Jurkat, Clone E6-1 (cell line): ENCODE measurements around the gene TMEM175.
"Not testable (repeated sequence)": the region's sequence is repeated elsewhere in the genome, so short reads cannot be mapped to it uniquely, and the experiment has no call there.

Experiments used
- DNase-seq: peaks from one replicate; pipeline ENCODE4 v3.0.0-alpha.2; 2011; ENCODE audit warnings: low read depth, low spot score
- H3K4me3 ChIP-seq: 2 replicates; pipeline ENCODE4 v1.5.1; 2011; ENCODE audit warnings: mild to moderate bottlenecking, low read length, control low read depth, moderate library complexity

Gene TMEM175

DNA sequence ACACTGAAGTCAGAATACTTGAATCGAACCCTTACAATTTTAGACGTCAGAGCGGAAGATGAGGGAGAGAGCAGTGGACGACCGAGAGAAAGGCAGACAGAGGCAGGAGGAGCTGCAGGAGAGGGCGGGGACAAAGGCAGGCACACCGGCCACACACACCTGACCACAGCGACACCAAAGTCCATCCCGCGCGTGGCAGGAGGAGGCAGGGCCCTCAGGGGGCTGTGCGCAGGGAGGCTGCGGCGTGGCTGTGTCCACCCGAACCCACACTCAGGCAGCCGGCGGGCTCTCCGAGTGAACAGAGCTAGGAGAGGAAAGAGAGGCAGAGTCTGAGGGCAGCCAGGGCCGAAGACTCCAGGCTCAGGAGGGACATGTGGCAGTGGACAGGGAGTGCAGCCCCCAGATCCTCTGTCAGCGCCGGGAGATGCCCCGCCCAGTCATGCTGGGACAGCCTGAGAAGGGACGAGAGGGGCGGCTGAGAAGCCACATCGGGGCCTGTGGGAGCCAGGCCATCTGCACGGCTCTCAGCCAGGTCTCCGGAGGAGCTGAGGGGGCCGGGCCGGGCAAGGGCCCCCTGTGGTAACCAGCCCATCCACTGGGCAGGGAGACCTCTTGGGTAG, 20.3 kb upstream of the TMEM175 start:
- no peak overlapping the region for H3K4me3 ChIP-seq
- no peak for DNase-seq

DNA sequence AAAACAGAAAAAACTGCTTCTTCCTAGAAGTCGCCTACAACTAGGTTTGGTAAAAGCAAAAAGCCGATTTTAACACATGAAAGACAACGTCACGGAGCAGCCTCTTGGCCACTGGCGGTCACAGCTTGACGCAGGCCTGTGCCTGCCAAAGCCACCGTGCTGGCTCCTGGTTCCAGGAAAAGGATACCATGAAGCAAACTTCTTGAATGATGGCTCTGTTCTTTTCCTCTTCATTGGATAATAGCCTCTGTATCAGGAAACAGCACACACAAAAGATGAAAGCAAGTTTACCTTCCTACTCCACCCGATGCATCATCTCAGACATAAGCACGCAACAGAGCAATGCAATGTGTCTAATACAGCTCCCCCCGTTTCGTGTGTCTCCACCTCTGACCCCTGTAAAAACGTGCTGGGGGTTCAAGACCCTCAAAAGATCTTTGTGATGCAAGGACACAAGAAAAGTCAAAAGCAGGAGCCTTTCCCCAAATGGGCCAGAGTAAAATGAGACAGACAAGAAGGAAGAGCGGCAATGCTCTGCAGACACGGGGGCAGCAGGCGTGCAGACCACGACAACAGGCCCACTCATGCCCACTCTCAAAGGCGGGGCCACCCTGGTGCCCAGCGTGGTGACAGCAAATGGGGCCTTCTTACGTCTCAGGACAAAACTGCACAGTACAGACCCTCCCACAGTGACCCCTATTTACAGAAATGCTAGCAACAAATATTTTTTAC, 19.5 kb upstream of the TMEM175 start:
- no peak overlapping the region for H3K4me3 ChIP-seq
- no peak for DNase-seq

DNA sequence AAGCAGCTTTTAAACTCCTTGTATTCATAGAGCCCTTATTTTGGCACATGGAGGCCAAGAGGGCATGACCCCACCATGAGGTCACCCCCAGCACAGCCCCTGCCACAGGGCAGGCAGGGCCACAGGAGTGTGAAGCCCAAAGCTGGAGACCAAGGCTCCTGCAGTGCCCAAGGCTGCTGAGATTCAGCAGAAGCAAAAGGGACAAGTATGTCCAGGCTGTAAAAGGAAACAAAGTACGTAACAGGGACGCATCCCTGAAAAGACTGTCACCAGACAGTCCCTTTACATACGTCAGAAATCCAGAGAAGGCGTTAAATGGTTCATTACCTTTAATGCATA, 19.0 kb upstream of the TMEM175 start:
- DNase-seq, result no peak
- H3K4me3 ChIP-seq, result no peak overlapping the region

DNA sequence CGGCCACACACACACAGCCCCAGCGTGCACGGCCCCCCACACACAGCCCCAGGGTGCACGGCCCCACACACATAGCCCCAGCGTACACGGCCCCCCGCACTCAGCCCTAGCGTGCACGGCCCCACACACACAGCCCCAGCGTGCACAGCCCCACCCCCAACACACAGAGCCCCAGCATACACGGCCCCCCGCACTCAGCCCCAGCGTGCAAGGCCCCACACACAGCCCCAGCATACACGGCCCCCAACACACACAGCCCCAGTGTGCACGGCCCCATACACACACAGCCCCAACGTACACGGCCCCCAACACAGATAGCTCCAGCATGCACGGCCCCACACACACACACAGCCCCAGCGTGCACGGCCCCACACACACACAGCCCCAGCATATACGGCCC, 17.7 kb upstream of the TMEM175 start:
- no peak for DNase-seq
- H3K4me3 ChIP-seq, result no peak overlapping the region

DNA sequence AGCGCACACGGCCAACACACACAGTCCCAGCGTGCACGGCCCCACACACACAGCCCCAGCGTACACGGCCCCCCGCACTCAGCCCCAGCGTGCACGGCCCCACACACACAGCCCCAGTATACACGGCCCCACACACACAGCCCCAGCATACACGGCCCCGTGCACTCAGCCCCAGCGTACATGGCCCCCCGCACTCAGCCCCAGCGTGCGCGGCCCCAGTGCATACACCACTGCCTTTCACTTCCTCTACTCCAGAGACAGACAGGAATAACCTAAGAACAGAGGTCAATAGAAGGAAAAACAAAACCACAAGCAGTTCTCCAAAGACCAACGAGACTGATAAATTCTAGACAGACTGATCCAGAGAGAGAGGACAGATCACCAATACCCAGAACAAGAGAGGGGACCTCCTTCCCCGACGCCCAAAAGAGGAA, 17.2 kb upstream of the TMEM175 start:
- DNase-seq, result no peak
- H3K4me3 ChIP-seq, result no peak overlapping the region

DNA sequence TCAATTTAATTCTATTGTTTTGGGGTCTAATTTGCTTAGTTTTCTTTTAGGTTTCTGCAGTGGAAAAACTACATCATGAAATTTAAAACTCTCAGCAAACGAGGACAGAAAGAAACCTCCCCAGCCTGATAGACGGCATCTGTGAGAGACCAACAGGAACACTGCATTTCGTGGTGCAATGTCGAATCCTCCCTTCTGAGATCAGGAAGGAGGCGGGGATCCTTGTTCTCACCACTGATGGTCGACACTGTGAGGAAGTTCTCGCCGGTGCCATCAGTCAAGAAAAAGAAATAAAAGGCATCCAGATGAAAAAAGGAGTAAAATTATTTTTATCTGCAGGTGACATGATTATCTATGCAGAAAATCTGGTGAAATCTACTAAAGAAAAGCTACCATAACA, 16.7 kb upstream of the TMEM175 start:
- no peak for DNase-seq
- no peak overlapping the region for H3K4me3 ChIP-seq

DNA sequence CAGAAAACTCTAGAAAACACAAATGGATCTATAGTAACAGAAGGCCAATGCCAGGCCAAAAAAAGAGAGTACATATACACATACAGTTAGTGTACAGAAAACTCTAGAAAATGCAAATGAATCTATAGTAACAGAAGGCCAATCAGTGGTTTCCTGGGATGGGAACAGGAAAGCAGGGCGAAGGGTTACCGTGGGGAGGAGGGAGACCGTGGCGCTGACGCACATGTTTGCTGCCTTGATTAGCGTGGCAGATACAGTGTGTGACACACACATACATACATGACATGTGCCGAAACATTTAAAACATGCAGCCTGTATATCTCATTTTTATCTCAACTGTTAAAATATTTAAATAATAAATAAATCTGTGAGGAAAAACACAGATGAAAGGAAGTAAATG, 14.8 kb upstream of the TMEM175 start:
- no peak overlapping the region for H3K4me3 ChIP-seq
- no peak for DNase-seq

DNA sequence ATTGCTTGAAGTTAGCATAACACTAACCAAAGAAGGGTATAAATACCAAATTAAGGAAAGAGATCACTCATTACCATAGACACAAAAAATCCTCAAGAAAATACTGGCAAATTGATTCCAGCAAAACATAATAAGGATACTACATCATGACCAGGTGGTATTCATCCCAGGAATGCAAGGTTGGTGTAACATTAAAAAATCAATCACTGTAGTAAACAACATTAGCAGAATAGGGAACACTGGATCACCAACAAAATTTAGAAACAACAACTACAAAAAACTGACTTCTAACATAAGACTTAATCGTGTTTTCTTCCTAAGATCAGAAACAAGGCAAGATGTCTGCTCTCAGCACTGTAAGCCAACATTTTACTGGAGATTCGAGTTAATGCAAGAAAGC, 14.3 kb upstream of the TMEM175 start:
- DNase-seq, result no peak
- H3K4me3 ChIP-seq, result no peak overlapping the region

DNA sequence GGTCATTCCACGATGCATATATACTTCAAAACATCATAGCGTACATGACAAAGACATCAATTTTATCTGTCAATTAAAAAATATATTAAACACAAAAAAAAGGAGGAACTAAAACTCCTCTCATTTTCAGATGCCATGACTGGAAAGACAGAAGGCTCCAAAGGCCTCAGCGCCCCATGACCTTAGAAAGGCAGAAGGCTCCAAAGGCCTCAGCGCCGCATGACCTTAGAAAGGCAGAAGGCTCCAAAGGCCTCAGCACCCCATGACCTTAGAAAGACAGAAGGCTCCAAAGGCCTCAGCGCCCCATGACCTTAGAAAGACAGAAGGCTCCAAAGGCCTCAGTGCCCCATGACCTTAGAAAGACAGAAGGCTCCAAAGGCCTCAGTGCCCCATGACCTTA, 13.7 kb upstream of the TMEM175 start:
- not testable (repeated sequence) for DNase-seq

DNA sequence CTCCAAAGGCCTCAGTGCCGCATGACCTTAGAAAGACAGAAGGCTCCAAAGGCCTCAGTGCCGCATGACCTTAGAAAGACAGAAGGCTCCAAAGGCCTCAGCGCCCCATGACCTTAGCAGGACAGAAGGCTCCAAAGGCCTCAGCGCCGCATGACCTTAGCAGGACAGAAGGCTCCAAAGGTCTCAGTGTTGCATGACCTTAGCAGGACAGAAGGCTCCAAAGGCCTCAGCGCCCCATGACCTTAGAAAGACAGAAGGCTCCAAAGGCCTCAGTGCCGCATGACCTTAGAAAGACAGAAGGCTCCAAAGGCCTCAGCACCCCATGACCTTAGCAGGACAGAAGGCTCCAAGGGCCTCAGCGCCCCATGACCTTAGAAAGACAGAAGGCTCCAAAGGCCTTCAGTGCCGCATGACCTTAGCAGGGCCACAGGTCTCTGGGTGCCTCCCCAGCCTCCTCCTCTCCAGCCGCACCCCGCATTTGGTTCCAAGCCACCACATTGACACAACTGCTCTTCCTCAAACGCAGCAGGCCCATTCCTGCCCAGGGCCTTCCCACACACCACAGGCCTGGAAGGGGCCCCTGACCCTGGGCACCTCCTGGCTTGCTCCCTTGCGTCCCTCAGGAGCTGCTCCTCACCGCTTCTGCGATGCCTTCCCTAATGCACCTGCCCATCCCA, 13.1 kb upstream of the TMEM175 start:
- H3K4me3 ChIP-seq, DNase-seq: not testable (repeated sequence)

More for the DNA sequence above, 13.7 kb upstream of the TMEM175 start:
- not testable (repeated sequence) for H3K4me3 ChIP-seq

DNA sequence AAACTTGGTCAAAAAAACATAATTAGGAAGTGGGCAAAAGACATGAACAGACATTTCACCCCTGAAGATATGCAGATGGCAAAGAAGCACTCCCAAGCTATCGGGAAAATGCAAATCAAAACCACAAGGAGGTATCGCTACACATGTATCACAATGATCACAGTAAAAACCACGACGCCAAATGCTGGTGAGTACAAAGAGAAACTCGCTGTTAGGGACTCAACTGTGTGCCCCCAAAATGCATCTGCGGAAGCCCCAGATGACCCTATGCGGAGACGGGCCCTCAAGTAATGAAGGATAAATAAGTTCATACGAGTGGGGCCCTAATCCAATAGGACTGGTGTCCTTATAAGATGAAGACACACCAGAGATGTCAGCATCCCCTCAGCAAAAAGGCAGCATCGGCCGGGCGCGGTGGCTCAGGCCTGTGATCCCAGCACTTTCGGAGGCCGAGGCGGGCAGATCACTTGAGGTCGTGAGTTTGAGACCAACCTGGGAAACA, 10.4 kb upstream of the TMEM175 start:
- DNase-seq, result peak; percentile 81
- no peak overlapping the region; the same call in 1 of the 2 replicates for H3K4me3 ChIP-seq

DNA sequence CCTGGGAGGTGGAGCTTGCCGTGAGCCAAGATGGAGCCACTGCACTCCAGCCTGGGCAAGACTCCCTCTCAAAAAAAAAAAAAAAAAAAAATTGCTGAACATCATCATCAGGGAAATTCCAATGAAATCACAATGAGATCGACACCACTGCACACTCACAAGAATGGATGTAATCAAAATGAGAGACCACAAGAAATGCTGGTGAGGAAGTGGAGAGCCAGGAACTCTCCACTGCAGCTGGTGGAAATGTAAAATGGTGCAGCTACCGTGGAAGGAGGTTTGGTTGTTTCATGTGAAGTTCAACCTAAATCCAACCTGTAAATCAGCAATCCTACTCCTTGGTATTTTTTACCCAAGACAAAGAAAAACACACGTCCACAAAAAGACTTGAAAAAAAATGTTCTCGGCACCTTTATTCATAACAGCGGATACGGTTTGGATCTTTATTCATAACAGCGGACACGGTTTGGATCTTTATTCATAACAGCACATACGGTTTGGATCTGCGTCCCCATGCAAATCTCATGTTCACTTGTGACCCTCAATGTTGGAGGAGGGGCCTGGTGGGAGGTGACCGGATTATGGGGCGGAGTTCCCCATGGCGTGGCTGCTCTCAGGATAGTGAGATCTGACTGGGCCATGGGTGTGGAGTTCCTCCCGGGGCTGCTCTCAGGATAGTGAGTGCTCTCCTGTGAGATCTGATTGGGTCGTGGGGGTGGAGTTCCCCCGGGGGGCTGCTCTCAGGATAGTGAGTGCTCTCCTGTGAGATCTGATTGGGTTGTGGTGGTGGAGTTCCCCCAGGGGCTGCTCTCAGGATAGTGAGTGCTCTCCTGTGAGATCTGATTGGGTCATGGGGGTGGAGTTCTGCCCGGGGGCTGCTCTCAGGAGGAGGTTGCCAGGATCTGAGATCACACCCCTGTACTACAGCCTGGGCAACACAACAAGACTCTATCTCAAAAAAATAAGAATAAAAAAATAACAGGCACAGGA, 7.9 kb upstream of the TMEM175 start:
- no peak overlapping the region for H3K4me3 ChIP-seq
- no peak for DNase-seq

DNA sequence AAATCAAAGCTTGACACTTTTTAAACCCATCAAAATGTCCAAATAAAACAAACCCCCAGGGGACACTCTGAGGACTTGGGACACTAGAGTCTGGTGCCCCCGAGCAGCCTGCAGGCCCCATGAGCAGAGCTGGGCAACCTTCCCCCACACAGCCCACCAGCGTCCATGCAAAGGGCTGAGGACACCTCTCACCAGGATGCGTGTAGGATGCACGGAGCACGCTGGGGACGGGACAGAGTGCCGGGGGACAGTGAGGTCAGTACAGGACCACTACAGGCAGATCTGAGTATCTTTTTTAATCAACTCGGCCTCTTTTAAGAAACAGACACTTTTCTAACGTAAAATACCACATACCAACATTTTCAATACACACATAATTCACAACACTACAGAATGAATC, 7.1 kb upstream of the TMEM175 start:
- no peak overlapping the region for H3K4me3 ChIP-seq
- no peak for DNase-seq

DNA sequence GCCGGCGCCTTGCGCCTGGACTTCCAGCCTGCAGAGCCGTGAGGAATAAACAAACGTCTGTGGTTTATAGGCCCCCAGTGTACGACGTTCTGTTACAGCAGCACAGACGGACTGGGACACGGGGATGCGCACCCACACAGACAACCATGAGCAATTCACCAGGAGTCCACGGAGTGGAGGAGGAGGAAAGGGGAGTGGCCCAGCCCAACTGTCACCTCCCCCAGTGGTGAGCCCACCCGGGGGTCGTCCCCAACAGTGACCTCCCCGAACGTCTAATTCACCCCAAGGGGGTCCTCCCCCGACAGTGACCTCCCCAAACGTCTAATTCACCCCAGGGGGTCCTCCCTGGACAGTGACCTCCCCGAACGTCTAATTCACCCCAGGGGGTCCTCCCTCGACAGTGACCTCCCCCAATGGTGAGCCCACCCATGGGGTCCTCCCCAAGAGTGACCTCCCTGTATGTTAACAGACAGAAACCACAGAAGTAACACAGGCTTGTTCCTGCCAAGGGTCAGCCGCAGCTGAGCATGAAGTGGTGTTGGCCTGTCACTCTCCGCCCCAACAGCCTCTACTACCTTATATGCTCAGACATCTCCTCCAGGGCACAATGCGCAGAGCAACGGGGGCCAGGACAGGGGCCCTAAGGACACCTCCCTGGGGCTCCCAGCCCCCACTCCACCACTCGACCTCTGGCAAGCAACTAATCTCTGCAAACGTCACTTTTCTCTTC, 6.3 kb upstream of the TMEM175 start:
- DNase-seq, result no peak
- H3K4me3 ChIP-seq, result no peak overlapping the region

DNA sequence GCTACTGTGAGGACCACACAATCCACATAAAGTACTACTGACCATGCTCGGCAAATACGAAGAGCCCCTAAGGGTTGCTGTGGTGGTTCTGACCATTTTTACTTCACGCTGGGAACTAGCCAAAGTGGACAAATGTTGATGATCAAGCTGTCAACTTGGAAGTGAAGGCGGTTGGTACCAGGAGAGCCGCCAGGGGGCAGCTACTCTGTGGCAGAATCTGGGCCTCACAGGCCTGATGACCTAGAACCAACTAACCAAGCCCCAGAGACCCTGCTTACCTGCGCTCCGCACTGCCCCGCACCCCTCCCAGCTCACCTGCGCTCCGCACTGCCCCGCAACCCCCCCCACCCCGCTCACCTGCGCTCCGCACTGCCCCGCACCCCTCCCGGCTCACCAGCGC, 5.7 kb upstream of the TMEM175 start:
- no peak for DNase-seq
- no peak overlapping the region for H3K4me3 ChIP-seq

DNA sequence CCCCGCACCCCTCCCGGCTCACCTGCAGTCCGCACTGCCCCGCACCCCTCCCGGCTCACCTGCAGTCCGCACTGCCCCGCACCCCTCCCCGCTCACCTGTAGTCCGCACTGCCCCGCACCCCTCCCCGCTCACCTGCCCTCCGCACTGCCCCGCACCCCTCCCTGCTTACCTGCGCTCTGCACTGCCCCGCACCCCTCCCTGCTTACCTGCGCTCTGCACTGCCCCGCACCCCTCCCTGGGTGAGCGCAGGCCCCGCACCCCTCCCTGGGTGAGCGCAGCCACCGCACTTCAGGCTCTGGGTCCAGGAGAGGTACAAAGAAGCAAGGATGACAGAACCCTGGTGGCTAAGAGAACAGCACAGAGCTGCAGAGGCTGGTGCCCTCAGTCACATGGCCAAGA, 4.7 kb upstream of the TMEM175 start:
- not testable (repeated sequence) for H3K4me3 ChIP-seq, DNase-seq

DNA sequence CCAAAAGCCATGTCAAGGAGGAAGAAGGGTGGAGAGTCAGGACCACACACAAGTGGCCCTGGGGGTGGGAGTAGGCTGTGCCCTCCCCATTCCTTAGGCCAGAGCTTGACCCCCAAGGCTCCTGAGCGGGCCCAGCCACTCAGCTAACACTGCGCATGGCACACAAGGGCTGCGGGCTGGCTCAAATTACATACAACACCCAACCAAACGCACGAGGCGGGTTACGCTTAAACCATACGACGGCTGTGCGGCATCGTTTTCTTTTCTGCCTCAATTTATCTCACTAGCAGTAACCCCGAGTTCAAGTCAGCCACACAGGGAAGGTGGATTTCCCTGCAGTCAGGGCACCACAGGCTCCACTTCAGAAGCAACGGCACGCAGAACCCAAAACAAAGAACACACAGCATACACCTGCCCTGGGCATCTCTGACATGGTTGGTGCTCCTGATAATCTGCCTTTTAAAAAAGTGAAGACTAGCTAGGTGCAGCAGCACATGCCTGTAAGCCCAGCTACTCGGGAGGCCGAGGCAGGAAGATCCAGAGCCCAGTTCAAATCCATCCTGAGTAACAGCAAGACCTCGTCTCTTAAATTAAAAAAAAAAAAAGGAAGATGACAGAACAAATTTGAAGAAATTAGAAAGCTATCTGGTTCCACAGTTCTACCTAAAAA, 3.0 kb upstream of the TMEM175 start:
- H3K4me3 ChIP-seq, result no peak overlapping the region
- no peak for DNase-seq

DNA sequence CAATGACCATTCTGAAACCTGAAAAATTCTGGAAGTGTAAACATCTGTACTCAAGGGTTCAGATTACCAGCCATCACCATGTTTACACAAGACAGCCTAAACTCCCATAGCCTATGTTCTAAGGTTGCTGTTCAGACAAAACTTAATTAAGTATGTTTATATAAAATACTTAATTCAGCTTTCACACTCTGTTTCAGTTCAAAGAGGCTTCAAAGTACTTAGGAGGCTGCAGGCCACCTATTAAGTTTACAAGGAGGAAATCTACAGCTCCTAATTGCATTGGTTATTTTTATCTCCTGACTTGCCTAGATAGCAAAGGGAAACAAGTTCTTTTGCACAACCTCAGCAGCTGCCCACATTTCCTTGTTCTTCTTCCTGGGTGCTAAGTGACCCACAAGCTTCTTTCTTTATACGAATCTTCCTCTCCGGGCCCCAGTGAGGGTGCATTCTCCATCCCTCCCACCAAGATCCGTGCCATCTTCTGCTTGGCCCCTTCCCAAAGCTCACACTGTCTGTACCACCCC, 2.2 kb upstream of the TMEM175 start:
- peak overlapping the region; percentile 8 for H3K4me3 ChIP-seq
- peak; percentile 38 for DNase-seq
